Stimulated activated memory B cell treated with anti-CD40 and anti-IgM and Interleukin-4, amounts not matched to agents 10 μg/mL and 1 μg/mL and 100 μg/mL, for 72 hours (primary cell): ENCODE data around the gene SMPD2.

Source experiments
- ATAC-seq: fragments of 150-1000 bp; cut with Tn5 transposase; 2 replicates; pipeline ENCODE4 v1.10.0; 2021
- H3K27ac Mint-ChIP-seq: one replicate; pipeline ENCODE4 v1.8.0; 2022; ENCODE audit warnings: mild to moderate bottlenecking, mixed read lengths
- H3K27me3 Mint-ChIP-seq: one replicate; pipeline ENCODE4 v1.8.0; 2022; ENCODE audit warnings: mixed read lengths
- H3K36me3 Mint-ChIP-seq: one replicate; pipeline ENCODE4 v1.8.0; 2022; ENCODE audit warnings: mixed read lengths
- H3K4me1 Mint-ChIP-seq: one replicate; pipeline ENCODE4 v1.8.0; 2022; ENCODE audit warnings: mixed read lengths
- H3K4me3 Mint-ChIP-seq: one replicate; pipeline ENCODE4 v1.8.0; 2022; ENCODE audit warnings: mild to moderate bottlenecking, moderate library complexity, mixed read lengths
- H3K9me3 Mint-ChIP-seq: one replicate; pipeline ENCODE4 v1.8.0; 2022; ENCODE audit warnings: mixed read lengths

SMPD2 gene

GRCh38 chr6:109440331-109441068 is at the start of gene SMPD2, which contains the start of gene PPIL6:
Gene SMPD2 (plus strand): TSS chr6:109440724. CDS start chr6:109441122, 398 bp downstream.
Gene PPIL6 (minus strand): TSS chr6:109440628. CDS start chr6:109440590, 38 bp downstream.
- no peaks in the 10 kb centered on the region for H3K27me3 Mint-ChIP-seq
- peak; percentile 95 for ATAC-seq
- peak within 1 kb of the TSS; percentile 95 for H3K4me3 Mint-ChIP-seq
- peaks cover 38% of the 10 kb centered on the region for H3K4me1 Mint-ChIP-seq
- H3K36me3 Mint-ChIP-seq = peaks cover 32% of the 10 kb centered on the region
- peak within 1 kb of the TSS; percentile 90 for H3K27ac Mint-ChIP-seq
- H3K9me3 Mint-ChIP-seq = no peaks in the 10 kb centered on the region

GRCh38 chr6:109393157-109393885 is 47.2 kb upstream of the SMPD2 start:
- ATAC-seq = no peak
- no peaks in the 10 kb centered on the region for H3K9me3 Mint-ChIP-seq
- no peaks in the 10 kb centered on the region for H3K36me3 Mint-ChIP-seq
- H3K27me3 Mint-ChIP-seq = no peaks in the 10 kb centered on the region
- H3K4me1 Mint-ChIP-seq = no peaks in the 10 kb centered on the region
- H3K27ac Mint-ChIP-seq = no peak overlapping the region
- H3K4me3 Mint-ChIP-seq = no peak overlapping the region

GRCh38 chr6:109393886-109394281 is 46.6 kb upstream of the SMPD2 start:
- H3K27me3 Mint-ChIP-seq = no peaks in the 10 kb centered on the region
- H3K4me1 Mint-ChIP-seq = no peaks in the 10 kb centered on the region

GRCh38 chr6:109396046-109396718 is 44.3 kb upstream of the SMPD2 start:
- Mint-ChIP-seq H3K4me3 (no peak overlapping the region), H3K27ac (no peak overlapping the region)

More at GRCh38 chr6:109393886-109394281, 46.6 kb upstream of the SMPD2 start:
- Mint-ChIP-seq H3K36me3 (no peaks in the 10 kb centered on the region), H3K9me3 (no peaks in the 10 kb centered on the region), H3K27ac (no peak overlapping the region), H3K4me3 (no peak overlapping the region)
- no peak for ATAC-seq

GRCh38 chr6:109397020-109397419 is 43.5 kb upstream of the SMPD2 start:
- Mint-ChIP-seq H3K4me1 (no peaks in the 10 kb centered on the region), H3K36me3 (no peaks in the 10 kb centered on the region), H3K27me3 (no peaks in the 10 kb centered on the region), H3K27ac (no peak overlapping the region), H3K4me3 (no peak overlapping the region), H3K9me3 (no peaks in the 10 kb centered on the region)
- no peak for ATAC-seq

More at GRCh38 chr6:109396046-109396718, 44.3 kb upstream of the SMPD2 start:
- no peaks in the 10 kb centered on the region for H3K27me3 Mint-ChIP-seq
- no peaks in the 10 kb centered on the region for H3K9me3 Mint-ChIP-seq
- no peaks in the 10 kb centered on the region for H3K4me1 Mint-ChIP-seq
- H3K36me3 Mint-ChIP-seq = no peaks in the 10 kb centered on the region
- no peak for ATAC-seq

- Mint-ChIP-seq H3K4me3 (no peak overlapping the region), H3K4me1 (no peaks in the 10 kb centered on the region), H3K36me3 (peaks cover 4% of the 10 kb centered on the region), H3K27me3 (no peaks in the 10 kb centered on the region), H3K9me3 (no peaks in the 10 kb centered on the region), H3K27ac (no peak overlapping the region)
- no peak for ATAC-seq
These were observed 34.3 kb upstream of the SMPD2 start for GRCh38 chr6:109406196-109406595.

GRCh38 chr6:109411034-109411433 is 29.5 kb upstream of the SMPD2 start:
- no peak overlapping the region for H3K27ac Mint-ChIP-seq
- ATAC-seq = no peak

GRCh38 chr6:109417646-109418045 is 22.9 kb upstream of the SMPD2 start:
- Mint-ChIP-seq H3K4me3 (no peak overlapping the region), H3K9me3 (peaks cover 2% of the 10 kb centered on the region), H3K4me1 (no peaks in the 10 kb centered on the region), H3K36me3 (no peaks in the 10 kb centered on the region), H3K27ac (no peak overlapping the region), H3K27me3 (no peaks in the 10 kb centered on the region)
- no peak for ATAC-seq

More at GRCh38 chr6:109411034-109411433, 29.5 kb upstream of the SMPD2 start:
- no peaks in the 10 kb centered on the region for H3K27me3 Mint-ChIP-seq
- no peaks in the 10 kb centered on the region for H3K4me1 Mint-ChIP-seq
- no peak overlapping the region for H3K4me3 Mint-ChIP-seq
- H3K9me3 Mint-ChIP-seq = peaks cover 2% of the 10 kb centered on the region
- peaks cover 4% of the 10 kb centered on the region for H3K36me3 Mint-ChIP-seq

- Mint-ChIP-seq H3K36me3 (no peaks in the 10 kb centered on the region), H3K9me3 (no peaks in the 10 kb centered on the region), H3K4me1 (peaks cover 7% of the 10 kb centered on the region), H3K27ac (no peak overlapping the region), H3K4me3 (no peak overlapping the region), H3K27me3 (no peaks in the 10 kb centered on the region)
- ATAC-seq = no peak
These were observed 19.8 kb upstream of the SMPD2 start for GRCh38 chr6:109420751-109421150.

- no peaks in the 10 kb centered on the region for H3K27me3 Mint-ChIP-seq
- no peak overlapping the region for H3K4me3 Mint-ChIP-seq
- no peaks in the 10 kb centered on the region for H3K9me3 Mint-ChIP-seq
- no peak overlapping the region for H3K27ac Mint-ChIP-seq
- peaks cover 7% of the 10 kb centered on the region for H3K4me1 Mint-ChIP-seq
- H3K36me3 Mint-ChIP-seq = no peaks in the 10 kb centered on the region
- ATAC-seq = no peak
These were observed 19.3 kb upstream of the SMPD2 start for GRCh38 chr6:109421184-109421583.

GRCh38 chr6:109424946-109425345 is 15.6 kb upstream of the SMPD2 start:
- Mint-ChIP-seq H3K27ac (no peak overlapping the region), H3K9me3 (no peaks in the 10 kb centered on the region), H3K4me3 (no peak overlapping the region), H3K4me1 (peaks cover 7% of the 10 kb centered on the region), H3K27me3 (no peaks in the 10 kb centered on the region), H3K36me3 (no peaks in the 10 kb centered on the region)
- no peak for ATAC-seq

GRCh38 chr6:109428889-109429477 is 11.5 kb upstream of the SMPD2 start:
- H3K27ac Mint-ChIP-seq = no peak overlapping the region
- no peaks in the 10 kb centered on the region for H3K27me3 Mint-ChIP-seq
- no peak overlapping the region for H3K4me3 Mint-ChIP-seq
- no peak for ATAC-seq
- H3K36me3 Mint-ChIP-seq = no peaks in the 10 kb centered on the region
- peaks cover 2% of the 10 kb centered on the region for H3K4me1 Mint-ChIP-seq
- no peaks in the 10 kb centered on the region for H3K9me3 Mint-ChIP-seq

GRCh38 chr6:109429496-109429895 is 11.0 kb upstream of the SMPD2 start:
- H3K4me3 Mint-ChIP-seq = no peak overlapping the region
- no peaks in the 10 kb centered on the region for H3K9me3 Mint-ChIP-seq
- no peak for ATAC-seq
- H3K4me1 Mint-ChIP-seq = no peaks in the 10 kb centered on the region
- no peak overlapping the region for H3K27ac Mint-ChIP-seq
- H3K36me3 Mint-ChIP-seq = no peaks in the 10 kb centered on the region
- no peaks in the 10 kb centered on the region for H3K27me3 Mint-ChIP-seq

- Mint-ChIP-seq H3K27ac (no peak overlapping the region), H3K9me3 (no peaks in the 10 kb centered on the region), H3K4me1 (no peaks in the 10 kb centered on the region), H3K27me3 (no peaks in the 10 kb centered on the region), H3K36me3 (no peaks in the 10 kb centered on the region), H3K4me3 (no peak overlapping the region)
- ATAC-seq = no peak
These were observed 6.1 kb upstream of the SMPD2 start for GRCh38 chr6:109434456-109434855.

- no peaks in the 10 kb centered on the region for H3K4me1 Mint-ChIP-seq
- H3K36me3 Mint-ChIP-seq = no peaks in the 10 kb centered on the region
- no peaks in the 10 kb centered on the region for H3K9me3 Mint-ChIP-seq
- ATAC-seq = no peak
- no peaks in the 10 kb centered on the region for H3K27me3 Mint-ChIP-seq
- no peak overlapping the region for H3K27ac Mint-ChIP-seq
- no peak overlapping the region for H3K4me3 Mint-ChIP-seq
These were observed 4.5 kb upstream of the SMPD2 start for GRCh38 chr6:109436041-109436440.
